Neural crest cell (in vitro differentiated cells): ENCODE data around the gene YWHAE. TPM values are rescaled to one million over a fixed set of nuclear protein-coding genes. Genes with fewer than 3 reads are reported as not detected.

ENCODE experiments used
- DNase-seq: peaks from one replicate; pipeline ENCODE4 v3.0.0; 2021; ENCODE audit warnings: low read depth, mixed read lengths, low spot score
- H3K27ac Mint-ChIP-seq: one replicate; pipeline ENCODE4 v1.8.0; 2021; ENCODE audit warnings: mild to moderate bottlenecking, mixed read lengths; ENCODE audit not compliant: unreplicated experiment
- H3K27me3 Mint-ChIP-seq: 2 replicates; pipeline ENCODE4 v1.8.0; 2021; ENCODE audit warnings: low read depth, mild to moderate bottlenecking, mixed read lengths
- H3K36me3 Mint-ChIP-seq: 2 replicates; pipeline ENCODE4 v1.8.0; 2021; ENCODE audit warnings: low read depth, mild to moderate bottlenecking, mixed read lengths
- H3K4me1 Mint-ChIP-seq: 2 replicates; pipeline ENCODE4 v1.8.0; 2021; ENCODE audit warnings: mixed read lengths
- H3K4me3 Mint-ChIP-seq: one replicate; pipeline ENCODE4 v1.8.0; 2021; ENCODE audit warnings: mild to moderate bottlenecking, mixed read lengths
- H3K9me3 Mint-ChIP-seq: 2 replicates; pipeline ENCODE4 v1.8.0; 2021; ENCODE audit warnings: mixed read lengths
- CTCF ChIP-seq: fragments of 200-600 bp; sonication (generic); conservative IDR thresholded peaks from 2 replicates; pipeline ENCODE4 v1.5.0; 2021; ENCODE audit warnings: antibody characterized with exemption, mild to moderate bottlenecking
- total RNA-seq: library from RNA; stranded (reverse); gene quantifications from 2 replicates; pipeline ENCODE4 v1.2.1, GENCODE V29; 2021

Gene YWHAE
- total RNA-seq, 1 donor from 2014 or later = 1,231 TPM

GRCh38 chr17:1431631-1432104, 31.6 kb upstream of the YWHAE start:
- Mint-ChIP-seq H3K36me3 (peaks cover 9% of the 10 kb centered on the region), H3K4me1 (peaks cover 4% of the 10 kb centered on the region), H3K9me3 (no peaks in the 10 kb centered on the region), H3K27ac (no peak overlapping the region), H3K27me3 (no peaks in the 10 kb centered on the region), H3K4me3 (no peak overlapping the region)
- no peak for DNase-seq
- no peak for TF ChIP-seq CTCF

GRCh38 chr17:1423456-1424135, 23.6 kb upstream of the YWHAE start:
- Mint-ChIP-seq H3K9me3 (no peaks in the 10 kb centered on the region), H3K4me1 (peaks cover 13% of the 10 kb centered on the region), H3K27ac (no peak overlapping the region), H3K36me3 (peaks cover 10% of the 10 kb centered on the region), H3K27me3 (no peaks in the 10 kb centered on the region), H3K4me3 (no peak overlapping the region)
- DNase-seq = no peak
- TF ChIP-seq CTCF = no peak

GRCh38 chr17:1422885-1423284, 22.9 kb upstream of the YWHAE start:
- Mint-ChIP-seq H3K36me3 (peaks cover 10% of the 10 kb centered on the region), H3K27ac (no peak overlapping the region)
- no peak for TF ChIP-seq CTCF

GRCh38 chr17:1421470-1421869, 21.4 kb upstream of the YWHAE start:
- H3K4me3 Mint-ChIP-seq = no peak overlapping the region
- H3K4me1 Mint-ChIP-seq = peaks cover 13% of the 10 kb centered on the region
- H3K27me3 Mint-ChIP-seq = no peaks in the 10 kb centered on the region
- H3K36me3 Mint-ChIP-seq = peaks cover 10% of the 10 kb centered on the region
- H3K9me3 Mint-ChIP-seq = no peaks in the 10 kb centered on the region
- no peak overlapping the region for H3K27ac Mint-ChIP-seq
- TF ChIP-seq CTCF = no peak
- no peak for DNase-seq

More at GRCh38 chr17:1422885-1423284, 22.9 kb upstream of the YWHAE start:
- Mint-ChIP-seq H3K4me3 (no peak overlapping the region), H3K9me3 (no peaks in the 10 kb centered on the region), H3K27me3 (no peaks in the 10 kb centered on the region), H3K4me1 (peaks cover 13% of the 10 kb centered on the region)
- no peak for DNase-seq

- no peak for TF ChIP-seq CTCF
- peaks cover 8% of the 10 kb centered on the region for H3K36me3 Mint-ChIP-seq
- H3K4me1 Mint-ChIP-seq = peaks cover 13% of the 10 kb centered on the region
- no peak overlapping the region for H3K27ac Mint-ChIP-seq
- no peak for DNase-seq
- no peaks in the 10 kb centered on the region for H3K9me3 Mint-ChIP-seq
- no peaks in the 10 kb centered on the region for H3K27me3 Mint-ChIP-seq
- H3K4me3 Mint-ChIP-seq = no peak overlapping the region
Measured at GRCh38 chr17:1420981-1421380, 21.0 kb upstream of the YWHAE start.
